Stimulated activated CD4-positive, alpha-beta T cell treated with anti-CD3 and anti-CD28 coated beads, Interleukin-15, amount 100 ng/mL, for 1 hour (primary cell): ENCODE results near the gene DBP.

ENCODE experiments used
- DNase-seq, 2 donors: peaks; one replicate each; pipeline ENCODE4 v3.0.0-alpha.2; 2020; ENCODE audit warnings: low read depth in 1 of 2, low spot score in 1 of 2

Gene DBP

DNA sequence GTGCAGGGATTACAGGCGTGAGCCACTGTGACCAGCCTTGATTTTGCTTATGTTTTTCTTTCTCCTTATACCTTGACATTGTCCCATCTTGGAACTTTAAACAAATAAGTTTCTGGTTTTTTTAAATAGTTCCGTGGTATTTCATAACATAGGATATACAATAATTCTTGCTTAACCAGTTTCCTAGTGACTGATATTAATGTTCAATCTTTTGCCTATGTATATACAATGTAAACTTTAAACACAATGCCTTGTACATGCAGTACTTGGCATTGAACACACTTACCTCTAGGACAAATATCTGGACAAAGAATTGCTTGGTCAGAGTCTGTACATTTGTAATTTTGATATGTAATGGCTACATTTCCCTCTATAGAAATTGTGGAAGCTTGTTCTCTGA, 55.0 kb downstream of the DBP start:
- DNase-seq = no peak
